Brain microvascular endothelial cell (primary cell): Measurements from ENCODE around the gene GUK1.

Experiments used
- DNase-seq: peaks from one replicate; pipeline ENCODE4 v3.0.0-alpha.2; 2020
- H3K27ac ChIP-seq: fragments of 250-450 bp; sonication (Bioruptor Pico); 2 replicates; pipeline ENCODE4 v1.5.1; 2020; ENCODE audit warnings: mild to moderate bottlenecking, moderate library complexity
- H3K27me3 ChIP-seq: fragments of 250-450 bp; sonication (Bioruptor Pico); replicated peaks from 2 replicates; pipeline ENCODE4 v1.5.1; 2020; ENCODE audit warnings: mild to moderate bottlenecking
- H3K36me3 ChIP-seq: fragments of 250-450 bp; sonication (Bioruptor Pico); replicated peaks from 2 replicates; pipeline ENCODE4 v1.5.1; 2020; ENCODE audit warnings: mild to moderate bottlenecking
- H3K4me3 ChIP-seq: 2 replicates; pipeline ENCODE4 v1.5.1; 2011; ENCODE audit warnings: low read depth, mild to moderate bottlenecking, control low read depth, low read length, moderate library complexity
- CTCF ChIP-seq: IDR thresholded peaks from 2 replicates; pipeline ENCODE4 v1.5.1; 2011; ENCODE audit warnings: low read depth, mild to moderate bottlenecking, moderate library complexity, low read length, control low read depth, inconsistent platforms; ENCODE audit errors: missing control alignments
- in situ Hi-C: cut with HindIII; loops from 2 replicates; pipeline ENCODE4 v1.10.0; 2017; ENCODE audit warnings: low sequenced_read_pairs, low pct_ligation_motif_present

Gene GUK1

GRCh38 chr1:228155596-228156514 is 15.8 kb downstream of the GUK1 start:
- in situ Hi-C loops = no loop called here
- Histone ChIP-seq H3K27ac (no peak overlapping the region), H3K36me3 (no peaks in the 10 kb centered on the region), H3K4me3 (no peak overlapping the region), H3K27me3 (peaks cover 13% of the 10 kb centered on the region)
- no peak for TF ChIP-seq CTCF
- DNase-seq = no peak

GRCh38 chr1:228156515-228156881 is 16.4 kb downstream of the GUK1 start:
- peaks cover 13% of the 10 kb centered on the region for H3K27me3 ChIP-seq
- in situ Hi-C loops = no loop called here
- H3K36me3 ChIP-seq = no peaks in the 10 kb centered on the region
- no peak for DNase-seq
- no peak overlapping the region for H3K4me3 ChIP-seq
- no peak for TF ChIP-seq CTCF
- no peak overlapping the region for H3K27ac ChIP-seq

GRCh38 chr1:228156941-228157728 is 17.1 kb downstream of the GUK1 start:
- Histone ChIP-seq H3K36me3 (no peaks in the 10 kb centered on the region), H3K4me3 (no peak overlapping the region), H3K27ac (no peak overlapping the region), H3K27me3 (peaks cover 13% of the 10 kb centered on the region)
- TF ChIP-seq CTCF = no peak
- no peak for DNase-seq
- in situ Hi-C loops = no loop called here

- no peak overlapping the region for H3K4me3 ChIP-seq
- in situ Hi-C loops = no loop called here
- H3K27ac ChIP-seq = no peak overlapping the region
- DNase-seq = no peak
- H3K36me3 ChIP-seq = no peaks in the 10 kb centered on the region
- TF ChIP-seq CTCF = no peak
- H3K27me3 ChIP-seq = peaks cover 13% of the 10 kb centered on the region
Measured at GRCh38 chr1:228157729-228158126, 17.6 kb downstream of the GUK1 start.

GRCh38 chr1:228158151-228159007 is 18.3 kb downstream of the GUK1 start:
- in situ Hi-C loops = no loop called here
- Histone ChIP-seq H3K27ac (no peak overlapping the region), H3K4me3 (no peak overlapping the region), H3K27me3 (peaks cover 13% of the 10 kb centered on the region), H3K36me3 (no peaks in the 10 kb centered on the region)
- no peak for TF ChIP-seq CTCF
- DNase-seq = no peak
